KBM-7 (cell line): ENCODE measurements around the gene CIROP.
"Not testable (repeated sequence)": the region's sequence is repeated elsewhere in the genome, so short reads cannot be mapped to it uniquely, and the experiment has no call there.

Experiments
- DNase-seq: peaks from one replicate; pipeline ENCODE4 v3.0.0-alpha.2; 2015
- in situ Hi-C: fragments of 300-500 bp; cut with MboI; formaldehyde crosslinking; loops from 2 replicates; pipeline ENCODE4 v1.14.3; 2020; ENCODE audit warnings: low sequenced_read_pairs, low pct_unique_long_range_greater_than_20kb, mixed read lengths

CIROP gene

DNA sequence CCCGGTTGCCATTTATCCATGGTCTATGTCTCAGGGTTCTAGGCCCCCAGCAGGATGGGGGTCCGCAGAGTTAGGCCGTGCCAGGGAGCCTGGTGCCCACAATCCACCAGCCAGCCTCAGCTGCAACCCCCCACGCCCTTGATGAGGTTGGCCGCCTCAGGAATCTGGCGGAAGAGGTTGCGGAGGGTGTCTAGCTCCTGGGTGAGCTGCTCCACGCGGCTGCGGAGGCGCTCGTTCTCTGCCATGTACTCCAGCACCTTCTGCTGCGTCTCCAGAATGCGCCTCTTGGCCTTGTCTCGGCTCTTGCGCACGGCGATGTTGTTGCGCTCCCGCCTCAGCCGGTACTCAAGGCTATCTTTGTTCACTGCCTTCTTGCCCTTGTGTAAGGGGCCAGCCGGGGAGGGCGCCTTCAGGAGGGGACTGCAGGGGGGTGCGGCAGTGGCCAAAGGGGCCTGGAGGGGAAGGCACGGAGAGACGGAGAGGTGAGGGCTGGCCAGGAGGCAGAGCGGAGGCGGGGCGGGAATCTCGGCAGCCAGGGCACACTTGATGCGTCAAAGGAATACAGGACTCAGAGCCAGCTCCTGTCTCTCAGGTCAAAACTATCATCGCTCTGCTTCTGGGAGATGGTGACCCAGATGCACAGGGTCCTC lies 12.7 kb upstream of the CIROP start:
- DNase-seq, result no peak
- in situ Hi-C loops, result no loop called here

DNA sequence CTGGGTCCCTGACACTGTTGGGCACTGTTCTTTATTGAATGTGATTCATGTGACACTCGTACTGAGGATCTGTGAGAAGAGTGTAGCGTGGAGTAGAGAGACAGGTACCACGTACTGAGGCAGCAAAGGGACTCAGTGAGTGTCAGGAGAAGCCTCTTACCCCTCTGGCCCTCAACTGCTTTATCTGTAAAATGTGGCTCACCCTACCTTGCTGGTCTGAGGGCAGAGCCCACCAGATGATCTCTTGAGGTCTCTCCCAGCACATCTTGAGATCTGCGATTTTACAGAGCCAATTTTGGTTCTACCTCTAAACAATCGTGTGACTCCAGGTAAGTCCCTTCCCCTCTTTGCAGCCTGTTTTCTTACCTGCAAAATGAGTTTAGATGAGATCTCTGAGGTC lies 11.1 kb upstream of the CIROP start:
- no peak for DNase-seq
- in situ Hi-C loops, result no loop called here

DNA sequence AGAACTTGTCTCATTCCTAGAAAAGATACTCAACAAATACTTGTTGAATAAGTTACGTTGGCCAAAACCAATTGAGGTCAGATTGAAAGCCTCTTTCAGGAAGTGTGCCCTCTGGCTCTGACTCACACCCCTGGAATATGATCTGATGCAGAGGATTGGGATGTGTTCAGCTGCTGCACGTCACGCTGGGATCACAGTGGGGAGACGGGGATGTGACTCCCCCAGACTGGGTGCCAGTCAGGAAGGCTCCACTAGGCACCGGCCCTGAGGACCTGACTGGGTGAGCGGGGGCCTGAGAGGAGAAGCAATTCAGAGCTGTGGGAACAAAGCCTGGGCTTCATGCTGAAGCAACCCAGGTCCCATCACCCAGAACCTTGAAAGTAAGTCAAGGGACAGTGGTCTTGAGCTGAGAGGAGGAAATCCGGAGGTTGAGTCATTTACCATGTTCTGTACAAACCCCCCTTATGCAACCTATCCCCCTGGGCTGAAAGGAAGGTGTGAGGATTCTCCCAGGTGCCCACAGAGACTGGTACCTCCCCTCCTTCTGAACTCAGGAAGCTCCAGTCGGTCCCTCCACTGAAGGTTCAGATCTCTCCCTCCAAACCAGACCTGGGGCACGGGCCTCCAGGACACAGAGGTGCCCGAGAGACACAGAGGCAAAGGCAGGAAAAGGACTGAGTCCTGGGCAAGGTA lies 10.4 kb upstream of the CIROP start:
- DNase-seq, result peak; percentile 13
- in situ Hi-C loops, result no loop called here

DNA sequence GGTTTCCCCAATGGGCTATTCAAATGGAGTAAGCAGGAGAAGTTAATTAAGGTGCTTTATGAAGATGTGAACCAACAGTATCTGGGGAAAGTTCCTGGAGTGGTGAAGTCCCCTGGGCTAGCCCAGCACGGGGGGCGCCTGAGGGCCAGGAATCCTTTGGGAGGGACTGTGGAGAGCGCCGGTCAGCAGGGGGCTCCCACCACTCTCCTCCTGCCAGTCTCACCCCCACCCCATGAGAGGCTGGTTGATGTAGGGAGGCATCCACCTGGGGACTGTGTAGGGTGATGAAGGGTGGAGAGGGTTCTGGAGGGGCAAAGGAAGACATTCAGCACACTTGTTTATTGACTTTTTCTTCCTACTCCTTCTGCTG lies 9.9 kb upstream of the CIROP start:
- in situ Hi-C loops, result no loop called here
- DNase-seq, result no peak

DNA sequence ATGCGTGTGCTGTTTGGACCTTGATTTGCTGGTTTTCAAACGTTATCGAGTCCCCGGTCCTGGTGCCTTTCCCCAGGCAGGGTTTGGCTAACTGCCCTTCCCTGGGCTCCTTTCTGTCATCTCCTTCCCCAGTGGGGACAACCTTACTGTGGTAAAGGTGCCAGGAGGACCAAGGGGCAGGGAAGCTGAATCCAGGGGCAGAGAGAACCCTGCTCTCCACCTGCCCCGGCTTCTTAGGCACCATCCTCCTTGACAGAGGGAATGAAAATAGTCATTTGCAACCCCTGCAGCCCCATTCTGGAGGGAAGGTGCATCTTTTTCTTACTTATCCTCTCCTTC lies 9.3 kb upstream of the CIROP start:
- in situ Hi-C loops, result no loop called here
- DNase-seq, result no peak

DNA sequence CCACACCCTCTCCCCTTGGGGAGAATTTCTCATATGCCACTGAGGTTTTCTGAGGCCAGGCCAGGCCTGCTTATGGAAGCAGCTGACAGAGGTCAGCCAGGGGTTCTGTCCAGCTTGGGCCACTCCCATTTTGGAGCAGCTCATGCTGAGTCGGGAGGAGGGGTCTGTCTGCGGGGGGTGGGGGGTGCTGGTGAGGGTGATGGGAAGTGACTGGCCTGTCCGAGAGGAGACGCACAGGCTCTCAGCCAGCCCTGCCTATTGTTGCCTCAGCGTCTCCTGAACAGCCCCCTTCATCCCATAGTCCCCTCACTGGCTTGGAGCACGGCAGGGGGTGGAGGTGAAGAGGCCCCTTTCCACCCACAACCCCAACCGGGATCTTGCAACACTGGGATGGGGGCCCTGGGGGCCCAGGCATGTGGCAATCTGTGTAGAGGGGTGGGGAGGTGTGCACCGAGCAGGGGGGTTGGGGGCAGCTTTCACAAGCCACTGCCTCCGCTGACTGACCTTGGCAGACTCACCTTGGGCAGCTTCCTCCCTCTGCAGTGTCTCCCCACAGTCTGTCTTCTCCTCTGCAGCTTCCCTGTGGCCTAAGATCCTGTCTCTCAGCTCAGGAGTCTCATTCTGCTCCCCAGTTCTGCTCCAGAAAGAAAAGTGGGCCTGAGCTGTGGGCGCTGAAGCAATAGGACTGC lies 8.8 kb upstream of the CIROP start:
- DNase-seq, result peak; percentile 13
- in situ Hi-C loops, result no loop called here

DNA sequence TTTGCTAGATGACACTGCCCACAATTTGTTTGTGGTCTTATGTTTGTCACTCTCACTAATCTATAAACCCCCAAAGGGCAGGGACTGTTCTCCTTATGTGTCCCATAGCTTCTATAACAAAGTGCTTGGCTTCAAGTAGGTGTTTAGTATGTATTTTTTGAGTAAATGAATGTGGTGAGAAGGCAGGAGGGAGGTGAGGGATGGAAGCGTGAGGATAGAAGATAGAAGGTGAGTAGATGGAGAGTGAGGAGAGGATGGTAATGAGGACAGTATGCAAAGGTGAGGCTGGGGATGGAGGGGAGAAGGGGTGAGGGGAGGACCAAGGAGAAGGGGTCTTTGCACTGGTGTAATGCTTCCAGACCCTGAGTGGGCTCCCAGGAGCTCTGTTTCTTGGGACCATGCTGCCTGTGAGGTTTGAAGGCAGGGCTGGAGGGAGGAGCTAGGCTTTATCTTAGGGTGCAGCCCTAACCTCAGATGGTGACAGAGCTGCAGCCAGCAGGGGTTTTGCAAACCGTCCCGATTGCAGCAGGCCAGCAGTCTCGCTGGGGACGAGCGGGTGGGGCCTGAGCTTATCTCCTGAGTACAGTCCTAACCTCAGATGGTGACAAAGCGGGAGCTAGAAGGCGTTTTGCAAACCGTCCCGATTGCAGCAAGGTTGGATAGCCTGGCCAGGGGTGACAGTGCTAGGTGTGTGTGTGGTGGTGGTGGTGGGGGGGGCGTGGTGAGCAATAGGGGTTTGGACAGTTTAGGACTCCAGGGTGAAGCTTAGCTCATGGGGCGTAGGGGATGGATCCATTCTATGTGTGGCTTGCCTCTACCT lies 7.8 kb upstream of the CIROP start:
- in situ Hi-C loops, result no loop called here
- DNase-seq, result peak; percentile 75

DNA sequence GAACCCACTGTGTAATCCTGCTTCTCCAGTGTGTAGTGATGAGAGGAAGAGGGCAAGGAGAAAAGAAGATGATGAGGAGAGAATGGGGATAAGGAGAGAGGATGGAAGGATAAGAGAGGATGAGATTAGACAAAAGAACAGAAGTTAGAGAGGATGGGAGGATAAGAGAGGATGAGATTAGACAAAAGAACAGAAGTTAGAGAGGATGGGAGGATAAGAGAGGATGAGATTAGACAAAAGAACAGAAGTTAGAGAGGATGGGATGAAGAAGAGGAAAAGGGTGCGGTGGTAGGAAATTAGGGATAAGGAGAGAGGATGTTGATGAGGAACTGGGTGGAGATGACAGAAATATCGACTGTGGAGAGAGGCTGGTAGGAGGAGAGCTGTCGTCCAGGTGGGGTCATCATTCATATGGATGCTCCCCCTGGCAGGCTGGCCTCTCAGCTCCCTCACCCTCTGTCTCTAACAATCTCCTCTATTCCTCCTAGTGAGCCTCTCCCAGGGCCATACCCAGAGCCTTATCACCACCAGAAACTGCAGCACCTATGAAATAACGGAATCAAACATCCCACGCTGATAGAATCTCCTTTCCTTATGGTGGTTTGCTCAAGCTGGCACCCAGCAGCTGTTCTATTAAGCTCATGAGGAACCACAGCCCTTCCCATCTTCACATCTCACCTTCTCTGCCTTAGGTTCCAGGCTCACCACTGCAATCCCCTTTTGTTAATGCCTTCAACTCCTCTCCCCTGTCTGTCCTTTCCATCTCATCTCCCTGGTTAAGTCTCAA lies 6.0 kb upstream of the CIROP start:
- in situ Hi-C loops, result no loop called here
- no peak for DNase-seq

DNA sequence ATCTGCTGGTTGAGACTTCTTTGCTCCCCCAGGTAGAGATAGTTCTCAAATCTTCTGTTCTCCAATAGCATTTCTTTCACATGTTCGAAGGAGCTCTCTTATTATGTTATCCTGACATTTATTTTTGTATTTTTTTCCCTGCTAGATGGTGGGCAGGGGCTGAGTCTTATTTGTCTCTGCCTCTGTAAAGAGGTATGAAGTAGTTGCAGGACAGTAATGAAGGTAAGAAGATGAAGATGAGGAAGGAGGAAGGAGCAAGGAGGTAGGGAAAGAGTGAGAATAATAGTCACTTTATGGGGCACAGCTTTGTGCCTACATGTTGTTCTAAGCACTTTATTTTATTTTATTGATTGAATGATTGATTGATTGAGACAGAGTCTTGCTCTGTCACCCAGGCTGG lies 5.0 kb upstream of the CIROP start:
- in situ Hi-C loops, result no loop called here
- no peak for DNase-seq

DNA sequence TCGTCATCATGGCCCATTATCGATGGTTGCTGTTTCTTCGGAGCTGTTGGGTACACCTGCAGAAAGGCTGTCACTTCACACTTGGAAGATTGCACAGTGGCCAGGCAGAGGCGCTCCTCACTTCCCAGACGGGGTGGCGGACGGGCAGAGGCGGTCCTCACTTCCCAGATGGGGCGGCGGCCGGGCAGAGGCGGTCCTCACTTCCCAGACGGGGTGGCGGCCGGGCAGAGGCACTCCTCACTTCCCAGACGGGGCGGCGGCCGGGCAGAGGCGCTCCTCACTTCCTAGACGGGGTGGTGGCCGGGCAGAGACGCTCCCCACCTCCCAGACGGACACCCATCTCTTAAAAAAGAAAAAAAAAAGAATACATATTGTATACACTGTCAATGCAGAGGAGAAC lies 3.4 kb upstream of the CIROP start:
- in situ Hi-C loops, DNase-seq: not testable (repeated sequence)

DNA sequence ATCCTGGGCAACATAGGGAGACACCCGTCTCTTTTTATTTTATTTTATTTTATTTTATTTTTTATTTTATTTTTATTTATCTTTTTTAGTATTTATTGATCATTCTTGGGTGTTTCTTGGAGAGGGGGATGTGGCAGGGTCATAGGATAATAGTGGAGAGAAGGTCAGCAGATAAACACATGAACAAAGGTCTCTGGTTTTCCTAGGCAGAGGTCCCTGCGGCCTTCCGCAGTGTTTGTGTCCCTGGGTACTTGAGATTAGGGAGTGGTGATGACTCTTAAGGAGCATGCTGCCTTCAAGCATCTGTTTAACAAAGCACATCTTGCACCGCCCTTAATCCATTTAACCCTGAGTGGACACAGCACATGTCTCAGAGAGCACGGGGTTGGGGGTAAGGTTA lies 2.8 kb upstream of the CIROP start:
- DNase-seq, in situ Hi-C loops: not testable (repeated sequence)

DNA sequence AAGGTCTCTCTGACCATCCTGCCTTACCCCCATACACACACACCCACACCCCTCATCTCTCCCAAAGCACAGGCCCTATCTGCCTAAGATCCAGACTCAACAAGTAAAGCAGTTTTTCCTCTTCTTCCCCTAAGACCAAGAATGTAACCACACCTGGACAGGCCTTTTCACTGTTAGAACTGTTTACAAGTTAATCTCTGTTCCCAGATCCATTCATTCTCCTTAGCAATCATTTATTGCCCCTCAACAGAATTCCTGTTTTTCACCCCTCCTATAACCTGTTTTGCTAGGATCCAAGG lies 1.9 kb upstream of the CIROP start:
- in situ Hi-C loops, result no loop called here
- DNase-seq, result no peak

DNA sequence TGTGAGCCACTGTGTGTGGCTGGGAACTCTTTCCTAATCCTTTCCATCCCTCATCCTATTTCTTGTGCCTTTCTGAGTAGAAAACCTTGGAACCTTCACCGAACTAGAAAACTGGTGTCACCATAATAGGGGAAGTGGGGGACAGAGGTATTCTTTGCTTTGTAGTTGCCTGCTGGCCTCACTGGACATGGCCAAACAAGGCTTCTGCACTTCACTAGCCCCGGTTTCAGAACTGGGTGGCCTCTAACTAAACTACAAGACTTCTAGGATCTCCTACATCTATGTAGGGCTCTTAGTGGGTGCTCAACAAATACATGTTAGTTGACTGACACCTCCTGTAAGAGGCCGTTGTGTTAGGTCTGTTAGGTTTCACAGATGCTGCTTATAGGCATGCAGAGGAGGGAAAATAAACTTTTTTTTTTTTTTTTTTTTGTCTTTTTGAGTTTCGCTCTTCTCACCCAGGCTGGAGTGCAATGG lies 597 bp upstream of the CIROP start:
- in situ Hi-C loops, result no loop called here
- no peak for DNase-seq

DNA sequence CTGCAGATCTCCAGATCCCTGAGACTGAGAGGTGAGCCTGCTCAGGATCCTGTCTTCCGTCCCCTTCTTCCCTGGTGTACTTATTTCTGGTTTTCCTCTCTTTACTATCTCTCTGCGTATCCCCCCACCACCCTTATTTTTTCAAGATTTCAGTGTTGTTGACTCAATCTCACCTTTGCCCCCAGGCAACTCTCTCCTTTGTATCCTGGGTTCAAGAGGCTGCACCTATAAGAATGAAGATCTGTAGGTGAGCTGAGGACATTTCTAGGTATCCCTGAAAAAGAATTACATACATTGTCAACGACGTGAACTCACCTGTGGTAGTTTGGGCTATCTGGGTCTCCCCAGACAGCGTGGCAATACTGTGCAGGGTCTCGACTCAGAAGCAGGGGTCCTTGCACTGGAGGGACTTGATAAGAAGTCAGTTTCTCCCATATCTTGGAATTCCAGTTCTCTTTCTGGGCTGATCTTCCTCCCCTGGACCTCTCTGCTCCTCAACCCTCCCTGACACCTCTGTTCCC lies 659 bp downstream of the CIROP start:
- in situ Hi-C loops, result no loop called here
- no peak for DNase-seq

DNA sequence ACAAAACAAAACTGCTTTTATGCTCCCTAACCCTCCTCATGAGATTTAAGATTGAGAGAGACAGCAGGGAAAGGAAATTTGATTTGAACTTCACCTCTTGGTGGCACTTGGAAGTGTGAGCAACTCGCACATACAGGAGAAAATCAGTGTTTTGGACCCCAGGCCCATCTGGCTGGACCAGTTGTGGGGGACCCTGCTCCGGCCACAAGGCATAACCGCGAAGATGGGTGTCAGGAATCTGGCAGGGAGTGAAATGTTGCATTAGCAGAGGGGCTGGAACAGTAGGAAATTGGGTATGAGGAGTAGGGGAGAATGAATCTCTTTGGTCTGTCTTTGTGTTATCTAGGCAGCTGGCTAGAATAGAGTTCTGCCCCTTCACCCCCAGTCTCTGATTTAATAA lies 1.2 kb downstream of the CIROP start:
- in situ Hi-C loops, result no loop called here
- DNase-seq, result no peak

DNA sequence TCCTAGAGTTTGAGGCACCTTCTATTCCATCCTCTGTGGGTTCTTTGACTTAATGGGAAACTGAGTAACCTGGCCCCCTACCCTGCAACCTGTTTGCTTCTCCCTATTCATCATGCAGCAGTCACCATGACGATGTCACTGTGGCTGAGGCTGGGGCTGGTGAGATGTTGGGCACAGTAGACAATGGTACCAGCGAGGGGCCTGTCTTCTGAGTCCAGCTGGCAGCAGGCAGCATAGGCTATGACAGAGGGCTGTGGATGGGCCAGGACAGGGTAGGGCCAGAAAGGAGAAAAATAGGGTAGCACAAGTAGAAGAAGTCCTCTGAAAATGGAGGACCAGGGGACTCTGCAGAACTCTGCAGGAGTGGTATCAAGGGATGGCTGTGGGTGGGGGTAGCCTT lies 2.0 kb downstream of the CIROP start:
- in situ Hi-C loops, result no loop called here
- no peak for DNase-seq

DNA sequence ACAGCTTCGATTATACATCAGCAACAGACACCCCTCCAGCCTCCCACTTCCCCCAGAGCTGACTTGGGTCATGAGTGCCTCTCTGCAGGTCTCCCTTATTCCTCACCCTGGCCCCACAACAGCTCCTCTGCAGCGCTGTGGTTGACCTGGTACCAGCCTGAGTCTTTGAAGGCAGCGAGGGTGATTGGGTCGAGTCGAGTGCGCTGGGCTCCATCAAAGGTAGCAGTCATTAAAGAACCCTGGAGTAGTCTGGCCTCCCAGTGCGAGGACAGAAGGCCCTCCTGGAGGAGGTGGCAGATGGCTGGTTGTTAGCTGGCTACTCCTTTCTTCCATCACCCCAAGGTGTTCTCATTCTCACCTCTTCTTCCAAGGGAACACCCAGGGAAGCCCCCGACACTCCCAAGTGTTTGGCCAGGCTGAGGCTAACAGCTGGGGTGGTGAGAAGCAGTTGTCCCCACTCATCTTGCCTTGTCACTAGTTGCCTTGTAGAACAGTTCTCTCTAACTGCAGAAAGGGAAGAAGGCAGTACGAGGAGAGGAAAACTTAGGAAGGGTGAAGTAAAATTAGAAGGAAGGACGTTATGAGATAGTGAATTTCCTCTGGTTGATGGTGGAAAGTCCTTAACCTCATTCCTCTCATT lies 2.7 kb downstream of the CIROP start:
- in situ Hi-C loops, result no loop called here
- no peak for DNase-seq

DNA sequence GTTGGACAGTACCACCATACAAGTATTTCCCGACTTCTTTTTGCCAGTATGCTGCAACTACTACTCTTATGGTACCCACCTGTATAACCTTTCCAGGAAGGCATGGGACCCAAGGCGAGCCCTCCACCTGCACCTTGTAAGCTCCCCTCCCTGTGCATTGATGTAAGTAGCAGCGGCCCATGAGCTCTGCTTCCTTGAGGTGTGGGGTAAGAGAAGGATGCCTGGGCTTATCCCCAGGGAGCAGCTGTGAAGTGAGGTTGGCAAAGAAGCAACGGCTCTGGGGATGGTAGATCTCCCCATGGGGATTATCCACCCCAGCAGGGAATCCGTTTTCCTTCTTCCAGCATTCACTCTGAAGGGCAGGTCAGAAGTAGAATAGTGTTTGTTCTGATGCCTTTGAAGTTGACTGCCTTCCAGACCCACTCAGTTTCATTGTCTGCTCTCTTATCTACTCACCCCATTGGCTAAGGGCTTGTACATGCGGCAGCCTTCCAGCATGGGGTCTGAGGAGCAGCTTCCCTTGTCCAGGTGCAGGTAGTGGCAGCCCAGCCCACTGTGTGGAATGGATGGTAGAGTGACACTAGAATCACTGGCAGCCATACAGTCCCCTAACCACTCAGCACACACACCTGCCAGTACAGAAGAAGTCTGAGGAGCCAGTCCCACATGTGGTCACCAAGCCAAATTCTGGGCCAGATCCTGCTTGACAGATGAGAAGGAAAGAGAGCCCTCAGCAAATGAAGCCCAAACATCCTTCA lies 3.4 kb downstream of the CIROP start:
- no peak for DNase-seq
- in situ Hi-C loops, result no loop called here
